ENCODE data around the gene NOS3. TPM values are rescaled to one million over a fixed set of nuclear protein-coding genes. Genes with fewer than 3 reads are reported as not detected.
"Not testable (repeated sequence)": the region's sequence is repeated elsewhere in the genome, so short reads cannot be mapped to it uniquely, and the experiment has no call there.

Gene NOS3
- polyA plus RNA-seq, 3 donors, result 7.7 to 14.4 (median 12.7) TPM

DNA sequence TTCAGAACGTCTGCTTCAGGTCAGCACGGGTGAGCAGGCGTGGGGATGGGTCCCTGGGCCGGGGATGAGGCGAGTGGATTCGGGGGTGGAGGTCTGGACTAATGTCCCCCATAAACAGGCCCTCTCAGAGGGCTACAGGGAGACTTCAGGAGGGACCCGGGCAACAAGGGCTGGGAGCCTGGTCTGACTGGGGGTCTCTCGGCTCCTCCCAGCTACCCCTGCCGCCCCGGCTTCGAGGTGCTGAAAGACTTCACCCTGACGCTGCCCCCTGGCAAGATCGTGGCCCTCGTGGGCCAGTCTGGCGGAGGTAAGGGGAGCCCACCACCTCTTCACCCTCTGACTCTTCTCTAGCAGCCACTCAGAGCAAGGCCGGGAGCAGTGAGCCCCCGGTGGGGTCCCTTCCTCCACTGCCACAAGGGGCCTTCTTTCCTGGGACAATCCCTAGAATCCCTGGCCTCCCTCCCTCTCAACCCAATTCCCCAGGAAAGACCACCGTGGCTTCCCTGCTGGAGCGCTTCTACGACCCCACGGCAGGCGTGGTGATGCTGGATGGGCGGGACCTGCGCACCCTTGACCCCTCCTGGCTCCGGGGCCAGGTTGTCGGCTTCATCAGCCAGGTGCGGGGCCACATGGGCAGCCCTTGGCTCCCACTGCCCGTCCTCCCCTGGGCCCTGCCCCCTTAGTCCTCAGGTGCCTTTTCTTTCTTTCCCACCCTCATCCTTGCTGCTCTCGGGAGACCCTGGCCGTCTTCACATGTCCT is 50.0 kb downstream of the NOS3 start:
- no peak for DNase-seq (ENCODE audit: extremely low read depth in 1 of 11, low read depth in 9 of 11, low spot score in 4 of 11)

DNA sequence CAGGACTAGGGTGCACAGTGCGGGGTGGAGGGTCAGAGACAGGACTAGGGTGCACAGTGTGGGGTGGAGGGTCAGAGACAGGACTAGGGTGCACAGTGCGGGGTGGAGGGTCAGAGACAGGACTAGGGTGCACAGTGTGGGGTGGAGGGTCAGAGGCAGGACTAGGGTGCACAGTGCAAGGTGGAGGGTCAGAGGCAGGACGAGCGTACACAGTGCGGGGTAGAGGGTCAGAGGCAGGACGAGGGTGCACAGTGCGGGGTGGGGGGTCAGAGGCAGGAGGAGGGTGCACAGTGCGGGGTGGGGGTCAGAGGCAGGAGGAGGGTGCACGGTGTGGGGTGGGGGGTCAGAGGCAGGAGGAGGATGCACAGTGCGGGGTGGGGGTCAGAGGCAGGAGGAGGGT is 52.6 kb downstream of the NOS3 start:
- DNase-seq (ENCODE audit: extremely low read depth in 1 of 11, low read depth in 9 of 11, low spot score in 4 of 11), result not testable (repeated sequence)

DNA sequence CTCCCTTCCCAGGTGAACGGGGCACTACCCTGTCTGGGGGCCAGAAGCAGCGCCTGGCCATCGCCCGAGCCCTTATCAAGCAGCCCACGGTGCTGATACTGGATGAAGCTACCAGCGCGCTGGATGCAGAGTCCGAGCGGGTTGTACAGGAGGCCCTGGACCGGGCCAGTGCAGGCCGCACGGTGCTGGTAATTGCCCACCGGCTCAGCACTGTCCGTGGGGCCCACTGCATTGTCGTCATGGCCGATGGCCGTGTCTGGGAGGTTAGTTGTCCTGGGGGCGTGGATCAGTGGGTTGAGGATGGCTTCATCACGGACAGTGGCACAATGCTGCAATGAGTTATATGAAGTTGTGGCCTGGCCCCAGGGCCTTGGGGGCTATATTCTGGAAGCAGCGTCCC is 53.1 kb downstream of the NOS3 start:
- DNase-seq (ENCODE audit: extremely low read depth in 1 of 11, low read depth in 9 of 11, low spot score in 4 of 11), result no peak

DNA sequence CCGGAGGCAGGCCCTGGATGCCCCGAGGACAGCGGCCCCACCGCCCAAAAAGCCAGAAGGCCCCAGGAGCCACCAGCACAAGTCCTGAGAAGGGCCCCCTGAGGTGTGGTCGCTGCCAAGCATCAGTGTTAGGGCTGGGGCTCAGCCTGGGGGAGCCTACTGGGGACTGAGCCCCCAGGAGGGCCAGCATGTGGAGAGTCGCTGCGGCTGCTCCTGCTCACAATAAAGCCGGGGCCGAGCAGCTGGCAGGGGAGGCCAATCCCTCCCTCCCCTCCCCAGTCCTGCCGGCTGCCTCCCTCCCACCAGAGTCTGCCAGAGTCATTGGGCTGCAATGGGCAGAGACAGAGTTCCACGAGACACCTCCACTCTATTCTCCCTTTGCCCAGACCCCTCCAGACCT is 54.4 kb downstream of the NOS3 start:
- DNase-seq (ENCODE audit: extremely low read depth in 1 of 11, low read depth in 9 of 11, low spot score in 4 of 11), result no peak

DNA sequence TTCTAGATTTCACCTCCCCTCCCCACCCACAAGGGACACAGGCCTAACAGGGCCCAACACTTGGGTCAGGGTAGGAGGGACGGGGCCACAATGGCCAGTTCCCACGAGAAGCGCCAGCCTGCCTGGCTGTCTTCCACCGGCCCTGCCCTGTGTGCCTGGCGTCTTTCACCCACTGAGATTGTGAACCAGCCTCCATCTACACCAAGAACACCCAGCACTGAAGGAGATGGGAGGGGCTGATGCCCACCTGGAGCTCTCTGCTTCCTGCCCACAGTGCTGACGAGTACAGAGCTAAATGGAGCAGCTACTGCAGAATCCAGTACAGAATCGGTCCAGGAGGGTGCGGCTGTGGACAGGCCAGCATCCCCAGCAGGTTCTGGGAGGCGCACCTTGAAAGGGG is 55.1 kb downstream of the NOS3 start:
- no peak for DNase-seq (ENCODE audit: extremely low read depth in 1 of 11, low read depth in 9 of 11, low spot score in 4 of 11)

DNA sequence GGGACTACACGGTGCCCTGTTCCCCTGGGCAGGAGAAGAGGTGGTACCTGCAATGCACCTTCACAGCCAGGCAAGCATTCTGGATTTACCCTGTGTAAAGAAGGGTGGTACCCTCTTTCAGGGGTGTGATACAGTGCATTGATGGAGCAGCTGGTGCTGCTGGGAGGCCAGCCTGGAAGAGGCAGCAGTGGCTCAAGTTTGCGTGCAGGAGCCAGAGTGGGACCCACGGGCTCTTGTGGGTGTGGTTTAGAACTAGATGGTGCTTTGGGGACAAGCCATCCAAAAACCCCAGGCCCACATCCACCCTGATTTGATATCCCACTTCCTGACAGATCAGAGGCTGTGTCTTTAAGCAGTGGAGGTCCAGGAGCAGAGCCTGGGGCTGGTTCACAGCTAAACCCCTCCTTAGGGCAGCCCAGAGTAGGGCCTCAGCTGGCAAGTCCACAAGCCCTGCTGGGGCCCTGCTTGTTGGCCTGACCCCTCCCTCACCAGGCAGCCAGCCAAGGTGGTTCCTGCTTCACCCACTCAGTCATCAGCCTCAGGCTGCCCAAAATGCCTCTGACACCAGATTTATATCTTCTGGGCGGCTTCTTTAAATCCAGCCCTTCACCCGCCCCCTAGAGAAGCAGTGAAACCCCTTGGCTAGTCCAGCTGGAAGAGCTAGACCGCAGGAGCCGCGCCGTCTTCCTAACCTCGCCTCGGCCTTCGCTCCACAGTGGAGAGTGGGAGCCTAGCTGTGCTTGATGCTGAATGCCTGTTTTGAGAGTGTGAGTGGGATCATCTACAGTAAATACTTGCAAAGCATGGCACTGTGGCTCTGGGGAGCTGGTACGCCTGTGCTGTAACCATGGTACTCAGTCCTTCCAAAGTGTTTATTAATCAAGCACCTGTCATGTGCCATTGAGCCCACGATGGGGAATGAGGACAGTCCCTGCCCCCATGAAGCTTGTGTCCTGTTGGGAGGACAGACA is 56.1 kb downstream of the NOS3 start:
- DNase-seq (ENCODE audit: extremely low read depth in 1 of 11, low read depth in 9 of 11, low spot score in 4 of 11), result no peak

DNA sequence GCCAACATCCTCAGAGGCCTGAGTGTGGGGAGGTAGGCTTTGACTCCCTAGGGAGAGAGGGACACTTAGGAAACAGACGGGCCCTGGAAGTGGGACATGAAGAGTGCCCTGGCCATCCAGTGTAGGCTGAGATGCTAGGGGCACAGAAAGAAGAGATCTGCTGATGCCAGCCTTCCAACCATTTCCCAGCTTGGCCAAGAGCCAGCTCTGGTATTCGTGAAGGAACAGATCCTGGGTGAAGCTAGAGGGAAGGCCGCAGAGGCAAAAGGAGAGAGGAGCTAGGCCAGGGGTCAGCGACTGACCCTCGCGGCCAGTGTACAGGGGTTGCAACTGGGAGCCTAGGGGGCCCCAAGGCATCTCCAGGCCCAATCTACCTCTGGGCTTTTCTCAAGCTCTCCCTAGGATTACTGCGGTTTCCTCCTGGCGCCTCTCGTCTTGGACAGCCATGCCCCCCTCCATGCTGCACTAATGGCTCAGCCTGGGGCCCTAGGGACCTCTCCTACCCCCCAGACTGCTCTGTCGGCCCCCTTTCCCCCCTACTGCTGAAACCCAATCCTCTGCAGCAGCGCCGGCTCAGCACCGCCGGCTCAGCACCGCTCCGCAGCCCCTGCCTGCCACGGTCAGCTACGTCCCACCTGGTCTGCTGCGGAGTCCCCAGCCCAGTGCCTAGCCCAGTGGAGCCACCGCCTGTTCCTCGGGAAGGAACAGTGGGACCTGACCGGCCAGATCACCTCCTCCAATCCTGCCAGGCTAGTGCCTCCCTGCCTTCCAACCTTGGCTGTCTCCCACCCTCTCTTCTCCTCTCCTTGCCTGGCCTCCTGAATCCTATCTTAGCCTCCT is 57.4 kb downstream of the NOS3 start, which contains the start of gene ASIC3:
Gene ASIC3, plus strand, starts transcription at position 556 of the 840 bp plus-strand sequence. CDS start 355 bp downstream, outside the sequence.
- DNase-seq (ENCODE audit: extremely low read depth in 1 of 11, low read depth in 9 of 11, low spot score in 4 of 11), result no peak

DNA sequence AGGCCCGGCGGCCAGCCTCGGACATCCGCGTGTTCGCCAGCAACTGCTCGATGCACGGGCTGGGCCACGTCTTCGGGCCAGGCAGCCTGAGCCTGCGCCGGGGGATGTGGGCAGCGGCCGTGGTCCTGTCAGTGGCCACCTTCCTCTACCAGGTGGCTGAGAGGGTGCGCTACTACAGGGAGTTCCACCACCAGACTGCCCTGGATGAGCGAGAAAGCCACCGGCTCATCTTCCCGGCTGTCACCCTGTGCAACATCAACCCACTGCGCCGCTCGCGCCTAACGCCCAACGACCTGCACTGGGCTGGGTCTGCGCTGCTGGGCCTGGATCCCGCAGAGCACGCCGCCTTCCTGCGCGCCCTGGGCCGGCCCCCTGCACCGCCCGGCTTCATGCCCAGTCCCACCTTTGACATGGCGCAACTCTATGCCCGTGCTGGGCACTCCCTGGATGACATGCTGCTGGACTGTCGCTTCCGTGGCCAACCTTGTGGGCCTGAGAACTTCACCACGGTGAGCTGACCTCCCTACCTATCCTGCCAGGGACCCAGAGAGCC is 58.2 kb downstream of the NOS3 start:
- no peak for DNase-seq (ENCODE audit: extremely low read depth in 1 of 11, low read depth in 9 of 11, low spot score in 4 of 11)

DNA sequence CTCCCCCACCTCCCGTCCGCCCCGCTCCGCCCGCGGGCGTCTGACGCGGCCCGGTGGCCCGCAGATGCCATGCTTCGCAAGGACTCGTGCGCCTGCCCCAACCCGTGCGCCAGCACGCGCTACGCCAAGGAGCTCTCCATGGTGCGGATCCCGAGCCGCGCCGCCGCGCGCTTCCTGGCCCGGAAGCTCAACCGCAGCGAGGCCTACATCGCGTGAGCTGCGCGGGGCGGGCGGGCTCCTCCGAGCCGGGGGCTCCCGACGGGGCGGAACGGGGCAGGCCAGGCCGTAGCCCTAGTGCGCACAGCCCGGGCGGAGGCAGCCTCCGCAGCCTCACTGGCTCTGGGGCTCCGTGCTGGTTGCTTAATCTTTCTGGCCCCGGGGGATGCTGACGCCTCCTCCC is 60.3 kb downstream of the NOS3 start:
- DNase-seq (ENCODE audit: extremely low read depth in 1 of 11, low read depth in 9 of 11, low spot score in 4 of 11), result peak in 5 of 11 donors; percentile 68 to 75 (median 70)

DNA sequence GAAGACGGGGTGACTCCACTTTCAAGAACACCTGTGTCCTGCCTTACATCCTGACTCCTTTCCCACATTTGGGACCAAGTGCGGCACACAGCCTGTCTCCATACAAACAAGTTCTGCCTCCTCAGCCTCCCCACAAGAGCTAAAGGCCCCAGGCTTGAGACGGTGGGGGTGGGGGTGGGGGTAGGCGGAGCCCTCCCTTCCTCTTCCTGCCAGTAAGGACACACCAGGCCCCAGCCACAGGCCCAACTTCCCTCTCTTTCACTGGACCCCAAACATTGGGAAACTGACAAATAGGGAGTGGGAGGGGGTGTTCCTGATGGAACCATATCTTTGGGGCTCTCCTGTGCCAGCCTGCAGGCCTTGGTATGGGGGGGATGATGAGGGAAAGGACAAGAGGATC is 62.3 kb downstream of the NOS3 start:
- DNase-seq (ENCODE audit: extremely low read depth in 1 of 11, low read depth in 9 of 11, low spot score in 4 of 11), result no peak

DNA sequence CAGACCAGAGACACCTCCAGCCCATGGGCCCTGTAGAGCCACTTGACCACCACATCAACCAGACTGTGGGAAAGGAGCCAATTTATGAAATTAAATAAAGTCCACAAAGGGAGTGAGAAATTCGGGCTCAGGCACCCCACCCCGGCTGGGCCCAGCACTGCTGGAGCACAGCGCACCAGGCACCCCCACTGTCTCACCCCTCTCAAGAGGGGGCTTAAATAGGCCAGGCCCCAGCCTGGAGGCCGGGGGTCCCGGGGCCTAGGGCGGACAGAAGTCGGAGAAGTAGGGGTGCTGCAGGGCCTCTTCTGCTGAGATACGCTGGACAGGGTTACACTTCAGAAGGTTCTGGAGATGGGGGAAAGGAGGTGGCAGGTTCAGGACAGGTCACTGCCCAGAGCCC is 62.9 kb downstream of the NOS3 start:
- DNase-seq (ENCODE audit: extremely low read depth in 1 of 11, low read depth in 9 of 11, low spot score in 4 of 11), result no peak

DNA sequence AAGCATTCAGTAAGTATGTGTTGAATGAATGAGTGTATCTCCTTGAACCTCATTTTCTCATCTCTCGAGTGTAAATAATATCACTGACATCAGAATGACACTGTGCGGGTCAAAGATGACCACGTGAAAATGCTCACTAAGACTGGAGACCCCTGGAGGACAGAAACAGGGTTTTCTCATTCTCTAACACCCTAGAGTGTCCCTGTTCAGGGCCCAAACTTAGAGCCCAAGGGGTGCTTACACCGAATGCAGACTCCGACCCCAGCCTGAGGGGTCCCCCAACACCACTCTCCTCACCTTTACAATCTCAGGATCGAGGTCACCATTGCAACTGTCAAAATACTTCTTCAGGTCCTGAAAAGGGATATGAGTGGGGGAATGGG is 65.5 kb downstream of the NOS3 start:
- no peak for DNase-seq (ENCODE audit: extremely low read depth in 1 of 11, low read depth in 9 of 11, low spot score in 4 of 11)

DNA sequence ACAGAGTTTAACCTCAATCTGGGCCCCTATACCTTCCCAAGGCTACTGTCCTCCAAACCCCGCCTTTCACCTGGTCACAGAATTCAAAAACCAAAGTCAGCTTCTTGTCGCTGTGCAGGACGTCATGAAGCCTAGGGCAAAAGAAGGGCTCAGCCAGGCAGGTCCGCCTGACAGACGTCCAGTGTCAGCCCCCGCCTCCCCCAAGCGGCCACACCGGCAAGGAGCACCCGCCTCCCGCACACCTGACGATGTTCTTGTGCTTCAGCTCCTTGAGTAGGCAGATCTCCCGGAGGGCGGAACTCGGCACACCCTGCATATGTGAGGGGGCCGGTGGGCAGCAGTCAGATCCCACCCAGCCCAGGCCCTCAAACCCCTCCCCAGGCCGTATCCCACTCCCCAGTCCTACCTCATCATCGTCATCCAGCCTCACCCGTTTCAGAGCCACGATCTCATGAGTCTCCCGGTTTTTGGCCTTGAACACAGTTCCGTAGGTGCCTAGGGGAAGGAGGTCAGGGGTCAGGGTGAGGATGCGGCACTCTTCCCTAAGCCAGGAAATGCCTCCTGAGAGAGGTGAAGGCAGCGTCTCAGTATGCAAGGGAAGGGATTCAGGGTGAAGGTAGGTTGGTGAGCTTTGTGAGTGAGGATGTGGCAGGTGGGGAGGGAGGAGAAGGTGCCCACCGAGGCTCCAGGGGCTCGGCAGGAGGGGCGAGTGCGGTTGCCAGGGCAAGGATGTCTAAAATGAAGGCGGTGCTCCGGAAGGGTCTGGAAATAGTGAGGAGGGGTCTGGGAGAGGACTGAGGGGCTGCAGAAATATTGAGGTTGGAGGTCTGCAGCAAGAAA is 66.1 kb downstream of the NOS3 start:
- DNase-seq (ENCODE audit: extremely low read depth in 1 of 11, low read depth in 9 of 11, low spot score in 4 of 11), result no peak

DNA sequence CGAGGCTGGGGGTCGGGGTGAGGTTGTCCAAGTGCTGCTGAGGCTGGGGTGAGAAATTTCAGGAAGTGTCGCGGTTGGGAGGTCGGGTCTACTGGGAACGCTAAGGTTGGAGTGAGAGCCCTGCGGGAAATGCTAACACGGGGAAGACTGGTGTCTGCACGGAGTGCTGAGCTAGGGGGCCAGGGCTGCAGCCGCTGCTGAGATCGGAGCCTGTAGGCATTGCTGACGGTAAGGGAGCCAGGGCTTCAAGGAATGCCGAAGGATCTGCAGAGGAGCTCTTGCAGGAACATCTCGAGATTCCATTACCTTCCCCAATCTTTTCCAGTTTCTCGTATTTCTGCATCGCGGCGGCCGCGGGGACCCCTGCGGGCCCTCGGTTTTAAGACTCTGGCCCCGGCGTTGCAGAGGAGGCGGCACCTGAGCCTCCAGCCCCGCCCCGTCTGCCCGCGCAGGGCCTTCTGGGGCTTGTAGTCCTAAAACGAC is 66.7 kb downstream of the NOS3 start, which contains the start of gene CDK5:
Gene CDK5, minus strand, starts transcription at position 392 of the 483 bp plus-strand sequence. Its CDS starts 49 bp downstream, at position 343.
- no peak for DNase-seq (ENCODE audit: extremely low read depth in 1 of 11, low read depth in 9 of 11, low spot score in 4 of 11)

DNA sequence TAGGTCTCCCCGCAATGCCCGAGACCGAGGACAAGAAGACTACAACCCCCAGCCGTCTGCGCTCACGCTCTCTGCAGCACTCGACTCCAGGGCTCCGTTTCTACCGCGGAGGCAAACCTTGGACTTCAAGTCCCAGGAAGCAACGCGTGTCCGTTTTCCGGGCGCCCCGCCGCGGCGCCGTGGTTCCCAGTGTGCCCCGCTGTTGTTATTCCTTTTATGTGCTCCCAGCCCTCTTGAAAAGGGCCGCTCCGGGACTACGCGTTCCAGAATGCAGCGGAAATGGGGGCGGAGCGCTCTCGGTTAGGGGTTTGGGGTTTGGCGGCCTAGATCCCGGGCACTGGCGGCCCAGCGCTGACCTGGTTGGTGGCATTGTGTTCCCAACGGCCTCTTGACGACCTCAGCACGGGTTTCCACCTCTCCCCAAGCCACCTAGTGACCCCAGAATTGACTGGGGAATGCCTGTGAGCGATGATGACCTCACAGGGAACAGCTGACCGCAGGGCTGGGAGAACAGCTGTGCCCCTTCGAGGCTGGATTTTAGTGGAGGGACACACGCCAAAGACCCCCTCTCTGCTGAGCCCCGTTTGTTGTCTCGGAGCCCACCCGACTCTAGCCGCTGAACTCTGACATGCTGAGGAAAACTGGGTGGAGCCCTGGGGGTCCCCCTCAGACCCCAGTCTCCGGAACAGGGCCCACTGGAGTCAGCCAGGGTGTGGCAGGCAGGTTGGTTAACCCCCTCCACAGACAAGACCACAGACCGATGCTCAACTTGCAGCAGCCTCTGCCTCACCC is 67.4 kb downstream of the NOS3 start:
- DNase-seq (ENCODE audit: extremely low read depth in 1 of 11, low read depth in 9 of 11, low spot score in 4 of 11), result peak; percentile 95 to 99 (median 99)

DNA sequence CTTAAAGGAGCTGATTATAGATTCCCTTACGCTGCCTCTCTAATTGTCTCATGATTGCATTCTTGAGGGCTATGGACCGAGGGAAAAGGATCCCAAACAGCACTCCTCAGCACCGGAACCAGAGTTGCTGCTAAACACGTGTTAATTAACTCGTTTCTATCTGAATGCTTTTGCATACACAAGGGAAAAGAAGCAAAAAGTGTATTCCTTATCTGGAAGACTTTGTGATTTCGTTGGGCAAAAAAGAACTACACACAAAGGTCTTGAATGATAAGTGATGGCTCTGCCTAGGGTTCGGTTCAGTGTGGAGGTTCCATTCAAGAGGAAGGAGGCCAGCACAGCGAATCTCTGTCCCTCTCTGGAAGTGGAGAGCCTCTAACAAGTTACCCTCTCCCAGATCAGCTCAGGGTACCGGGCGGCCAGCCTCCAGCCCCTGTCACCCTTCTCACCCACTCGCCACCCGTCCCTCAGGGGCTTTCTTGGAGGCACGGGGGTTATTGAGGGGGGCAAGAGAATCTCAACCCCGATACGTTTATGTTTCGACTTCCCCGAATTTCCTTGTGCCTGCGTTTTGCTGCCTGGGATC is 68.1 kb downstream of the NOS3 start:
- DNase-seq (ENCODE audit: extremely low read depth in 1 of 11, low read depth in 9 of 11, low spot score in 4 of 11), result no peak
